IPS DF 4.7 (cell line): ENCODE measurements around the gene PARD6B.
"Not testable (repeated sequence)": the region's sequence is repeated elsewhere in the genome, so short reads cannot be mapped to it uniquely, and the experiment has no call there.

Experiments used
- DNase-seq: peaks from one replicate; pipeline ENCODE4 v3.0.0-alpha.2; 2013; ENCODE audit warnings: low spot score; ENCODE audit errors: extremely low read depth

The PARD6B gene

GRCh38 chr20:50746138-50746940 lies 15.0 kb downstream of the PARD6B start:
- no peak for DNase-seq

GRCh38 chr20:50747275-50747674 lies 15.9 kb downstream of the PARD6B start:
- no peak for DNase-seq

- no peak for DNase-seq
These were observed 18.8 kb downstream of the PARD6B start for GRCh38 chr20:50750145-50750671.

GRCh38 chr20:50753152-50753551 lies 21.8 kb downstream of the PARD6B start:
- DNase-seq = no peak

- no peak for DNase-seq
These were observed 23.0 kb downstream of the PARD6B start for GRCh38 chr20:50754420-50754819.

- no peak for DNase-seq
These were observed 25.1 kb downstream of the PARD6B start for GRCh38 chr20:50756447-50756846.

GRCh38 chr20:50758469-50758868 lies 27.1 kb downstream of the PARD6B start:
- DNase-seq = no peak

- DNase-seq = no peak
These were observed 27.6 kb downstream of the PARD6B start for GRCh38 chr20:50758992-50759391.

GRCh38 chr20:50759678-50760077 lies 28.3 kb downstream of the PARD6B start:
- DNase-seq = no peak

- no peak for DNase-seq
These were observed 30.7 kb downstream of the PARD6B start for GRCh38 chr20:50762045-50762422.

- DNase-seq = no peak
These were observed 31.2 kb downstream of the PARD6B start for GRCh38 chr20:50762435-50763220.

- DNase-seq = not testable (repeated sequence)
These were observed 32.4 kb downstream of the PARD6B start for GRCh38 chr20:50763550-50764458.

GRCh38 chr20:50765251-50765650 lies 33.9 kb downstream of the PARD6B start:
- not testable (repeated sequence) for DNase-seq

GRCh38 chr20:50765674-50766073 lies 34.3 kb downstream of the PARD6B start:
- no peak for DNase-seq

- not testable (repeated sequence) for DNase-seq
These were observed 35.8 kb downstream of the PARD6B start for GRCh38 chr20:50766955-50767809.

- not testable (repeated sequence) for DNase-seq
These were observed 37.6 kb downstream of the PARD6B start for GRCh38 chr20:50768991-50769390.

GRCh38 chr20:50769551-50770085 lies 38.2 kb downstream of the PARD6B start:
- DNase-seq = not testable (repeated sequence)

GRCh38 chr20:50771419-50772080 lies 40.2 kb downstream of the PARD6B start:
- DNase-seq = not testable (repeated sequence)

- DNase-seq = no peak
These were observed 41.2 kb downstream of the PARD6B start for GRCh38 chr20:50772420-50773185.
